ENCODE data around the gene NSUN4. TPM values are rescaled to one million over a fixed set of nuclear protein-coding genes. Genes with fewer than 3 reads are reported as not detected.
A peak's percentile ranks its signal among the peaks of the same experiment; 100 is the strongest.

The NSUN4 gene
- total RNA-seq, 1 donor from 2014 or later, result 30.3 TPM

- Mint-ChIP-seq H3K9me3 (ENCODE audit: low read depth) (no peaks in the 10 kb centered on the region), H3K4me1 (ENCODE audit: low read depth) (peaks cover 3% of the 10 kb centered on the region), H3K36me3 (ENCODE audit: insufficient read depth) (peaks cover 2% of the 10 kb centered on the region), H3K4me3 (ENCODE audit: low read depth) (no peak overlapping the region), H3K27me3 (peaks cover 7% of the 10 kb centered on the region), H3K27ac (no peak overlapping the region)
- TF ChIP-seq, protein P1, sequence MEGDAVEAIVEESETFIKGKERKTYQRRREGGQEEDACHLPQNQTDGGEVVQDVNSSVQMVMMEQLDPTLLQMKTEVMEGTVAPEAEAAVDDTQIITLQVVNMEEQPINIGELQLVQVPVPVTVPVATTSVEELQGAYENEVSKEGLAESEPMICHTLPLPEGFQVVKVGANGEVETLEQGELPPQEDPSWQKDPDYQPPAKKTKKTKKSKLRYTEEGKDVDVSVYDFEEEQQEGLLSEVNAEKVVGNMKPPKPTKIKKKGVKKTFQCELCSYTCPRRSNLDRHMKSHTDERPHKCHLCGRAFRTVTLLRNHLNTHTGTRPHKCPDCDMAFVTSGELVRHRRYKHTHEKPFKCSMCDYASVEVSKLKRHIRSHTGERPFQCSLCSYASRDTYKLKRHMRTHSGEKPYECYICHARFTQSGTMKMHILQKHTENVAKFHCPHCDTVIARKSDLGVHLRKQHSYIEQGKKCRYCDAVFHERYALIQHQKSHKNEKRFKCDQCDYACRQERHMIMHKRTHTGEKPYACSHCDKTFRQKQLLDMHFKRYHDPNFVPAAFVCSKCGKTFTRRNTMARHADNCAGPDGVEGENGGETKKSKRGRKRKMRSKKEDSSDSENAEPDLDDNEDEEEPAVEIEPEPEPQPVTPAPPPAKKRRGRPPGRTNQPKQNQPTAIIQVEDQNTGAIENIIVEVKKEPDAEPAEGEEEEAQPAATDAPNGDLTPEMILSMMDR (IDR thresholded peaks at IDR 0.05; ENCODE audit: unreplicated experiment), result no peak
- DNase-seq (ENCODE audit: low spot score, unreplicated experiment), result no peak
These were observed 65.1 kb downstream of the NSUN4 start for GRCh38 chr1:46405724-46406123.

- Mint-ChIP-seq H3K36me3 (ENCODE audit: insufficient read depth) (peaks cover 2% of the 10 kb centered on the region), H3K27ac (no peak overlapping the region), H3K27me3 (peaks cover 7% of the 10 kb centered on the region), H3K4me1 (ENCODE audit: low read depth) (peaks cover 3% of the 10 kb centered on the region), H3K9me3 (ENCODE audit: low read depth) (no peaks in the 10 kb centered on the region), H3K4me3 (ENCODE audit: low read depth) (peak overlapping the region; percentile 66)
- TF ChIP-seq, protein P1 (IDR thresholded peaks at IDR 0.05; ENCODE audit: unreplicated experiment), result no peak
- no peak for DNase-seq (ENCODE audit: low spot score, unreplicated experiment)
These were observed 66.4 kb downstream of the NSUN4 start for GRCh38 chr1:46406881-46407608.

- no peak overlapping the region for H3K27ac Mint-ChIP-seq
- no peak for DNase-seq (ENCODE audit: low spot score, unreplicated experiment)
- peaks cover 7% of the 10 kb centered on the region for H3K27me3 Mint-ChIP-seq
- peaks cover 5% of the 10 kb centered on the region for H3K36me3 Mint-ChIP-seq (ENCODE audit: insufficient read depth)
- TF ChIP-seq, protein P1 (IDR thresholded peaks at IDR 0.05; ENCODE audit: unreplicated experiment), result no peak
- H3K9me3 Mint-ChIP-seq (ENCODE audit: low read depth), result no peaks in the 10 kb centered on the region
- no peak overlapping the region for H3K4me3 Mint-ChIP-seq (ENCODE audit: low read depth)
- peaks cover 3% of the 10 kb centered on the region for H3K4me1 Mint-ChIP-seq (ENCODE audit: low read depth)
These were observed 67.0 kb downstream of the NSUN4 start for GRCh38 chr1:46407636-46408035.

DNA sequence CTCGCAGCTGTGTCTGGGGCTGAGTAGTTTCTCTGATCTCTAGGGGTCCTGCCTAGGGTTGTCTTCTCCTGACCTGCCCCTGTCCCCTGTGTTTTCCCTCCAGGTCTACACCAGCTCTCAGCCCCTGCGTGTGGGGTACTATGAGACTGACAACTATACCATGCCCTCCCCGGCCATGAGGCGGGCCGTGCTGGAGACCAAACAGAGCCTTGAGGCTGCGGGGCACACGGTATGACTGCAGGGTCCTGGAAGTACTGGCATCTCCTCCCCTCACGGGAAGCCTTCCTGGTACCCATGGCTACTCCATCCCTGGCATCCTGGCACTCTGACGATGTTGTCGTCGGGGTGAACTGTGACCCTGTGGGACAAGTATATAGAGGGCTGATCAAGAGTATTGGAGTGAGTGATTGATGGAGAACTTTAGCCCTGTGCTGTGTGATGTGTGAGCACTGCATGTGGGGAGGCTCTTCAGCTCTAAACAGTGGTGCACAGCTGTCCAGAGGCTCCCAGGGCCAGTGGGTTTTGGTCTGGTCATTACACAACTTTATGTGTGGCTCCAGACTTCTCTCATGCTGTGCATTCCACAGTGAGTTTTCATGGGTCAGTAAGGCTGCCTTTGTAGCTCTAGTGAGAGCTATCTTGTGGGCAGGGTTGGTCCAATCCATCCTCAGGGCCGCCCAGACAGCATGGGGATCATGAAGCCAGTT is 67.9 kb downstream of the NSUN4 start:
- Mint-ChIP-seq H3K36me3 (ENCODE audit: insufficient read depth) (peaks cover 4% of the 10 kb centered on the region), H3K27ac (no peak overlapping the region), H3K4me3 (ENCODE audit: low read depth) (no peak overlapping the region), H3K4me1 (ENCODE audit: low read depth) (peaks cover 3% of the 10 kb centered on the region), H3K27me3 (peaks cover 7% of the 10 kb centered on the region), H3K9me3 (ENCODE audit: low read depth) (no peaks in the 10 kb centered on the region)
- no peak for DNase-seq (ENCODE audit: low spot score, unreplicated experiment)
- TF ChIP-seq, protein P1 (IDR thresholded peaks at IDR 0.05; ENCODE audit: unreplicated experiment), result no peak

GRCh38 chr1:46409063-46409372 is 68.4 kb downstream of the NSUN4 start:
- no peak for DNase-seq (ENCODE audit: low spot score, unreplicated experiment)
- Mint-ChIP-seq H3K36me3 (ENCODE audit: insufficient read depth) (peaks cover 5% of the 10 kb centered on the region), H3K9me3 (ENCODE audit: low read depth) (no peaks in the 10 kb centered on the region), H3K27me3 (peaks cover 7% of the 10 kb centered on the region), H3K27ac (no peak overlapping the region), H3K4me1 (ENCODE audit: low read depth) (peaks cover 3% of the 10 kb centered on the region), H3K4me3 (ENCODE audit: low read depth) (no peak overlapping the region)
- TF ChIP-seq, protein P1 (IDR thresholded peaks at IDR 0.05; ENCODE audit: unreplicated experiment), result no peak

Data from progenitor cell of endocrine pancreas (in vitro differentiated cells).